CD4-positive, alpha-beta T cell (primary cell): ENCODE measurements around the gene PIK3C2G. TPM values are rescaled to one million over a fixed set of nuclear protein-coding genes. Genes with fewer than 3 reads are reported as not detected.

ENCODE experiments used
- ATAC-seq: fragments of 200-7000 bp; cut with Tn5 transposase; one replicate; pipeline ENCODE4 v1.10.0; 2022; ENCODE audit warnings: mild to moderate bottlenecking; ENCODE audit not compliant: poor library complexity
- CTCF ChIA-PET: fragments of 350-600 bp; sonication (Branson Sonifier 250); formaldehyde crosslinking; loops from one replicate; lab custom pipeline; 2021; ENCODE audit warnings: antibody characterized with exemption, inconsistent platforms; lab: Charles Lee
- POLR2A ChIA-PET: fragments of 350-600 bp; sonication (Branson Sonifier 250); formaldehyde crosslinking; loops from one replicate; lab custom pipeline; 2021; ENCODE audit warnings: antibody characterized with exemption, inconsistent platforms; lab: Charles Lee
- DNase-seq, 14 experiments: peaks; one replicate each; pipeline ENCODE4 v3.0.0-alpha.2; 2013 to 2020; ENCODE audit warnings: mixed read lengths in 2 of 14
- H3K27ac ChIP-seq, 2 donors: one replicate each; pipeline versions ENCODE4 v1.5.1 to v1.7.0; 2013; ENCODE audit warnings: low read length in 2 of 2, low read depth in 1 of 2, mild to moderate bottlenecking in 1 of 2
- H3K27me3 ChIP-seq, 2 experiments: 1 replicate in 1 of 2; 2 replicates in 1 of 2; pipeline versions ENCODE4 v1.6.1 to v1.7.0; 2013; ENCODE audit warnings: low read length in 2 of 2, control low read depth in 1 of 2, mild to moderate bottlenecking in 1 of 2, moderate library complexity in 1 of 2; ENCODE audit not compliant: insufficient read depth in 2 of 2, control insufficient read depth in 1 of 2
- H3K36me3 ChIP-seq: one replicate; pipeline ENCODE4 v1.6.1; 2013; ENCODE audit warnings: low read length, control low read depth; ENCODE audit not compliant: insufficient read depth
- H3K4me1 ChIP-seq: one replicate; pipeline ENCODE4 v1.6.1; 2013; ENCODE audit warnings: low read length, control low read depth; ENCODE audit not compliant: insufficient read depth
- H3K4me3 ChIP-seq: one replicate; pipeline ENCODE4 v1.5.1; 2013; ENCODE audit warnings: mild to moderate bottlenecking, low read length, moderate library complexity
- H3K9me3 ChIP-seq, 2 experiments: 1 replicate in 1 of 2; 2 replicates in 1 of 2; pipeline versions ENCODE4 v1.6.1 to v1.7.0; 2013; ENCODE audit warnings: low read length in 2 of 2, mild to moderate bottlenecking in 2 of 2, control low read depth in 1 of 2, moderate library complexity in 1 of 2; ENCODE audit not compliant: control insufficient read depth in 1 of 2, insufficient read depth in 1 of 2
- H3K27ac Mint-ChIP-seq: one replicate; pipeline ENCODE4 v1.8.0; 2020; ENCODE audit warnings: mixed read lengths
- H3K27me3 Mint-ChIP-seq: one replicate; pipeline ENCODE4 v1.8.0; 2021; ENCODE audit warnings: mixed read lengths
- H3K36me3 Mint-ChIP-seq: one replicate; pipeline ENCODE4 v1.8.0; 2021; ENCODE audit warnings: low read depth, mixed read lengths
- H3K4me1 Mint-ChIP-seq: one replicate; pipeline ENCODE4 v1.8.0; 2021; ENCODE audit warnings: low read depth, mixed read lengths
- H3K4me3 Mint-ChIP-seq: one replicate; pipeline ENCODE4 v1.8.0; 2020; ENCODE audit warnings: mild to moderate bottlenecking, mixed read lengths
- H3K9me3 Mint-ChIP-seq: one replicate; pipeline ENCODE4 v1.8.0; 2020; ENCODE audit warnings: mixed read lengths
- CTCF ChIP-seq: fragments of 200-600 bp; IDR thresholded peaks from one replicate; pipeline ENCODE4 v1.8.0; 2022; ENCODE audit warnings: antibody characterized with exemption, mild to moderate bottlenecking
- intact Hi-C, 2 experiments: fragments of 100-400 bp; cut with DNase I in 1 of 2; cut with micrococcal nuclease in 1 of 2; formaldehyde crosslinking; loops; one replicate each; pipeline versions ENCODE4 v1.15.1 to v1.9.0; 2023 to 2025; cut with DNase I, micrococcal nuclease
- total RNA-seq, 174 experiments: library from RNA in 2 of 174; stranded (reverse) in 2 of 174; gene quantifications; one replicate each; pipeline ENCODE4 v1.2.3 and lab custom pipeline; 2021 to 2026

The PIK3C2G gene
- total RNA-seq, 2 experiments from 2014 or later: not detected

- Histone ChIP-seq H3K36me3 (no peaks in the 10 kb centered on the region), H3K9me3 (no peaks in the 10 kb centered on the region), H3K27ac (no peak overlapping the region), H3K4me1 (no peaks in the 10 kb centered on the region), H3K27me3 (no peaks in the 10 kb centered on the region), H3K4me3 (no peak overlapping the region)
- ATAC-seq (no peak), DNase-seq (no peak)
- Mint-ChIP-seq H3K9me3 (no peaks in the 10 kb centered on the region), H3K4me1 (no peaks in the 10 kb centered on the region), H3K36me3 (no peaks in the 10 kb centered on the region), H3K27ac (no peak overlapping the region), H3K27me3 (no peaks in the 10 kb centered on the region), H3K4me3 (no peak overlapping the region)
- intact Hi-C loops: no loop called here
- TF ChIP-seq CTCF: no peak
- ChIA-PET CTCF (no interaction called here), POLR2A (no interaction called here)
These were observed 1.2 kb downstream of the PIK3C2G start for GRCh38 chr12:18262514-18262913.

GRCh38 chr12:18264581-18265075 lies 3.3 kb downstream of the PIK3C2G start:
- ChIA-PET POLR2A (no interaction called here), CTCF (no interaction called here)
- Mint-ChIP-seq H3K4me1 (no peaks in the 10 kb centered on the region), H3K4me3 (no peak overlapping the region), H3K9me3 (no peaks in the 10 kb centered on the region), H3K36me3 (no peaks in the 10 kb centered on the region), H3K27ac (no peak overlapping the region), H3K27me3 (no peaks in the 10 kb centered on the region)
- Histone ChIP-seq H3K27me3 (no peaks in the 10 kb centered on the region), H3K4me1 (no peaks in the 10 kb centered on the region), H3K9me3 (no peaks in the 10 kb centered on the region), H3K36me3 (no peaks in the 10 kb centered on the region), H3K4me3 (no peak overlapping the region), H3K27ac (no peak overlapping the region)
- DNase-seq (no peak), ATAC-seq (no peak)
- TF ChIP-seq CTCF: no peak
- intact Hi-C loops: no loop called here

DNA sequence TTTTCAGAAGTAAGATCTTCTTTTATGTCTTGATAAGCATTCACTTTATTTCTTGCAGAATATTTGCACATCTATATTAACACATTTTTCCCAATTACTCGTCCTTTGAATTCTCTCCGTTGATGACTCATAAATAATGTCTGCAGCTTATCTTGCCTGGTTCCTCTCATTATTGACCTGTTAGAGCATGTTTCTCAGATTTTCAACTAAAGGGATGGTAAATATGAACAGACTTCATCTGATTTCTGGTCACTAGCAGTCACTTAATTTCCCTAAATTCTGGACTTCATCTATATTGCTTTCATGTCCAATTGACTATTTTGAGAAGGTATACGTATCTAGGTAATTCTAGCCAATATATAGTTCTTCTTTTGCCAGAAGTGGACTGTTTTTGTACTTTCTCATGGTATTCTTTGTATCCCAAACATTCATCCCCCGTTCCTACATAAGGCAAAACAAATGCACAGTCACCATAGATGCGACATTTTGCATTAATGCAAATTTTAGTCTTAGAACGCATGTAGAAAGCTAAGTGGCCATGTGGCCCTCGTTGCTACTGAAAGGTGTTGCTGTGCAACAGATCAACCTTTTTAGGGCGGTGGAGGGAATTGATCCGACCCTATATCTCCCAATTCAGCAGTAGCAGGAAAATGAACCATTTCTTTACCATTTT lies 6.2 kb downstream of the PIK3C2G start:
- Mint-ChIP-seq H3K27ac (no peak overlapping the region), H3K9me3 (peaks cover under 1% of the 10 kb centered on the region), H3K4me1 (no peaks in the 10 kb centered on the region), H3K4me3 (no peak overlapping the region), H3K36me3 (no peaks in the 10 kb centered on the region), H3K27me3 (no peaks in the 10 kb centered on the region)
- TF ChIP-seq CTCF: no peak
- ATAC-seq (no peak), DNase-seq (no peak)
- Histone ChIP-seq H3K27ac (no peak overlapping the region), H3K9me3 (no peaks in the 10 kb centered on the region), H3K4me3 (no peak overlapping the region), H3K4me1 (no peaks in the 10 kb centered on the region), H3K36me3 (no peaks in the 10 kb centered on the region), H3K27me3 (no peaks in the 10 kb centered on the region)
- intact Hi-C loops: no loop called here
- ChIA-PET POLR2A (no interaction called here), CTCF (no interaction called here)
